H9 (cell line): Measurements from ENCODE around the gene RMND5B. TPM values are rescaled to one million over a fixed set of nuclear protein-coding genes. Genes with fewer than 3 reads are reported as not detected.

Experiments used
- DNase-seq: peaks from one replicate; pipeline ENCODE4 v3.0.0-alpha.2; 2017
- H2AFZ ChIP-seq: one replicate; pipeline ENCODE4 v1.6.1; 2013; ENCODE audit warnings: mild to moderate bottlenecking, low read length, control low read depth, moderate library complexity
- H2AK5ac ChIP-seq: 2 replicates; pipeline ENCODE4 v1.6.1; 2013; ENCODE audit warnings: low read length, control low read depth, mixed read lengths; ENCODE audit not compliant: insufficient read length
- H2BK120ac ChIP-seq: one replicate; pipeline ENCODE4 v1.6.1; 2013; ENCODE audit warnings: low read depth, mild to moderate bottlenecking, low read length, control low read depth, inconsistent platforms; ENCODE audit not compliant: poor library complexity, severe bottlenecking
- H2BK12ac ChIP-seq: 2 replicates; pipeline ENCODE4 v1.6.1; 2013; ENCODE audit warnings: low read length, control low read depth, mixed read lengths, low read depth; ENCODE audit not compliant: insufficient read length
- H2BK15ac ChIP-seq: 2 replicates; pipeline ENCODE4 v1.6.1; 2013; ENCODE audit warnings: low read depth, low read length, control low read depth
- H2BK20ac ChIP-seq: one replicate; pipeline ENCODE4 v1.6.1; 2013; ENCODE audit warnings: low read depth, mild to moderate bottlenecking, low read length, control low read depth, inconsistent platforms; ENCODE audit not compliant: poor library complexity, severe bottlenecking
- H2BK5ac ChIP-seq: 2 replicates; pipeline ENCODE4 v1.6.1; 2013; ENCODE audit warnings: low read length, control low read depth, mixed read lengths; ENCODE audit not compliant: insufficient read length
- H3K14ac ChIP-seq: 2 replicates; pipeline ENCODE4 v1.6.1; 2013; ENCODE audit warnings: low read length, control low read depth; ENCODE audit not compliant: insufficient read depth
- H3K18ac ChIP-seq: 2 replicates; pipeline ENCODE4 v1.6.1; 2013; ENCODE audit warnings: low read depth, mild to moderate bottlenecking, mixed read lengths, low read length, control low read depth; ENCODE audit not compliant: insufficient read length
- H3K23ac ChIP-seq: 2 replicates; pipeline ENCODE4 v1.6.1; 2013; ENCODE audit warnings: low read length, control low read depth, mixed read lengths, low read depth; ENCODE audit not compliant: insufficient read length
- H3K23me2 ChIP-seq: 2 replicates; pipeline ENCODE4 v1.6.1; 2013; ENCODE audit warnings: low read depth, mild to moderate bottlenecking, mixed read lengths, low read length, control low read depth; ENCODE audit not compliant: insufficient read length, poor library complexity, severe bottlenecking
- H3K27ac ChIP-seq: 2 replicates; pipeline ENCODE4 v1.5.1; 2013; ENCODE audit warnings: low read length, control low read depth, mixed read lengths, low read depth; ENCODE audit not compliant: insufficient read length
- H3K27me3 ChIP-seq: 2 replicates; pipeline ENCODE4 v1.6.1; 2013; ENCODE audit warnings: low read length, control low read depth, inconsistent platforms; ENCODE audit not compliant: insufficient read depth
- H3K4ac ChIP-seq: 2 replicates; pipeline ENCODE4 v1.6.1; 2013; ENCODE audit warnings: low read depth, mild to moderate bottlenecking, control low read depth, inconsistent platforms, low read length, moderate library complexity
- H3K4me1 ChIP-seq: 2 replicates; pipeline ENCODE4 v1.6.1; 2013; ENCODE audit warnings: low read length, control low read depth, inconsistent platforms; ENCODE audit not compliant: insufficient read depth
- H3K4me2 ChIP-seq: 2 replicates; pipeline ENCODE4 v1.6.1; 2013; ENCODE audit warnings: low read length, control low read depth, mixed read lengths; ENCODE audit not compliant: insufficient read length, insufficient read depth
- H3K56ac ChIP-seq: 2 replicates; pipeline ENCODE4 v1.6.1; 2013; ENCODE audit warnings: low read depth, mild to moderate bottlenecking, mixed read lengths, low read length, control low read depth; ENCODE audit not compliant: insufficient read length
- H3K79me1 ChIP-seq: 2 replicates; pipeline ENCODE4 v1.6.1; 2013; ENCODE audit warnings: low read depth, mild to moderate bottlenecking, moderate library complexity, low read length, control low read depth, inconsistent platforms; ENCODE audit not compliant: insufficient read depth, poor library complexity, severe bottlenecking
- H3K79me2 ChIP-seq: 2 replicates; pipeline ENCODE4 v1.6.1; 2013; ENCODE audit warnings: low read length, control low read depth, inconsistent platforms; ENCODE audit not compliant: insufficient read depth
- H3K9ac ChIP-seq: 2 replicates; pipeline ENCODE4 v1.6.1; 2013; ENCODE audit warnings: low read length, control low read depth, mixed read lengths; ENCODE audit not compliant: insufficient read length; ENCODE audit errors: extremely low read depth
- H3K9me3 ChIP-seq: one replicate; pipeline ENCODE4 v1.6.1; 2013; ENCODE audit warnings: low read depth, low read length, inconsistent platforms; ENCODE audit not compliant: control insufficient read depth
- H3T11ph ChIP-seq: one replicate; pipeline ENCODE4 v1.6.1; 2013; ENCODE audit warnings: mild to moderate bottlenecking, low read length, control low read depth, inconsistent platforms
- H4K20me1 ChIP-seq: one replicate; pipeline ENCODE4 v1.6.1; 2013; ENCODE audit not compliant: control insufficient read depth, insufficient read length, insufficient read depth
- H4K5ac ChIP-seq: 2 replicates; pipeline ENCODE4 v1.6.1; 2013; ENCODE audit warnings: low read depth, mild to moderate bottlenecking, mixed read lengths, low read length, control low read depth; ENCODE audit not compliant: insufficient read length
- H4K8ac ChIP-seq: replicated peaks from 2 replicates; pipeline ENCODE4 v1.6.1; 2013; ENCODE audit warnings: low read length, control low read depth, mixed read lengths, low read depth; ENCODE audit not compliant: insufficient read length
- H4K91ac ChIP-seq: 2 replicates; pipeline ENCODE4 v1.6.1; 2013; ENCODE audit warnings: low read depth, mild to moderate bottlenecking, moderate library complexity, mixed read lengths, low read length, control low read depth; ENCODE audit not compliant: insufficient read length
- H3K27ac Mint-ChIP-seq, 3 experiments: 2 replicates in 2 of 3; 3 replicates in 1 of 3; pipeline ENCODE4 v1.8.0; 2020 to 2021; ENCODE audit warnings: mixed read lengths in 3 of 3, mild to moderate bottlenecking in 1 of 3, moderate library complexity in 1 of 3
- H3K27me3 Mint-ChIP-seq: 2 replicates; pipeline ENCODE4 v1.8.0; 2021; ENCODE audit warnings: low read depth, mild to moderate bottlenecking, moderate library complexity, mixed read lengths
- H3K36me3 Mint-ChIP-seq, 3 experiments: 2 replicates in 2 of 3; 3 replicates in 1 of 3; pipeline ENCODE4 v1.8.0; 2020 to 2021; ENCODE audit warnings: low read depth in 3 of 3, mixed read lengths in 3 of 3; ENCODE audit not compliant: insufficient read depth in 1 of 3
- H3K4me1 Mint-ChIP-seq, 2 experiments: 2 replicates each; pipeline ENCODE4 v1.8.0; 2020; ENCODE audit warnings: mixed read lengths in 2 of 2
- H3K4me3 Mint-ChIP-seq, 2 experiments: 2 replicates in 1 of 2; 3 replicates in 1 of 2; pipeline ENCODE4 v1.8.0; 2020 to 2021; ENCODE audit warnings: mild to moderate bottlenecking in 2 of 2, mixed read lengths in 2 of 2, moderate library complexity in 1 of 2
- H3K9me3 Mint-ChIP-seq, 2 experiments: 2 replicates in 1 of 2; 3 replicates in 1 of 2; pipeline ENCODE4 v1.8.0; 2020; ENCODE audit warnings: mild to moderate bottlenecking in 2 of 2, mixed read lengths in 2 of 2, moderate library complexity in 1 of 2
- CTCF ChIP-seq: fragments of 200-600 bp; sonication (generic); conservative IDR thresholded peaks from 3 replicates; pipeline ENCODE4 v1.8.0; 2021; ENCODE audit warnings: antibody characterized with exemption, mild to moderate bottlenecking
- WGBS: extraction: QIAGEN DNeasy Blood & Tissue Kit; methylation state at CpG from one replicate; pipeline ENCODE4 v1.1.7; 2013; ENCODE audit warnings: missing lambda C conversion rate, low lambda C conversion rate, mixed read lengths; ENCODE audit not compliant: insufficient read length; ENCODE audit errors: extremely low coverage; 5-methylcytosine and 5-hydroxymethylcytosine counted together
- total RNA-seq: library from RNA; stranded (reverse); gene quantifications from 2 replicates; pipeline ENCODE4 v1.2.1, GENCODE V29; 2021

The RMND5B gene
- total RNA-seq, 1 experiment from 2014 or later = 86.4 TPM

DNA sequence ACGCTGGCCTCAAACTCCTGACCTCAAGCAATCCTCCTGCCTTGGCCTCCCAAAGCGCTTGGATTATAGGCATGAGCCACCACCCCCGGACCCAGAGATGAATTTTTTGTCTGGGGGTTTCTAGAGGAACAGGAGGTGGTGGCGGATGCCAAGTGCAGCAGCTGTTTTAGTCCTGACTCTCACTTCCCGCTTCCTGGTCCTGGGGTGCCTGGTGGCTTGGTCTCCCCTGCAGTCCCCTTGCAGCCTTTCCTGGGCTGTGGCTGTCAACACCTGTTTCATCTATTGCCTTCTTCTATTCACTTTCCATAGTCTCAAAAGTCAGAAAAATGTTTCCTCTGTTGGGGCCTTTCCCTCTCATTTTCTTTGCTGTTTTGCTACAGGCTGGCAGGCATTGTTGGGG, 29.4 kb downstream of the RMND5B start:
- Histone ChIP-seq H3K14ac (no peak overlapping the region), H4K91ac (no peak overlapping the region), H3K9ac (no peak overlapping the region), H3K27me3 (no peaks in the 10 kb centered on the region; the same call in 1 of the 2 replicates), H3T11ph (no peak overlapping the region), H3K79me2 (no peaks in the 10 kb centered on the region), H2BK12ac (no peak overlapping the region), H3K9me3 (no peaks in the 10 kb centered on the region), H4K5ac (no peak overlapping the region), H2AK5ac (no peak overlapping the region), H3K56ac (no peak overlapping the region), H2BK20ac (no peak overlapping the region), H3K23me2 (peaks cover 3% of the 10 kb centered on the region), H3K23ac (no peak overlapping the region), H2BK120ac (no peak overlapping the region), H3K18ac (no peak overlapping the region), H3K4me1 (no peaks in the 10 kb centered on the region), H4K8ac (no peak overlapping the region), H2BK5ac (no peak overlapping the region), H2BK15ac (no peak overlapping the region), H3K79me1 (no peaks in the 10 kb centered on the region), H3K4ac (no peak overlapping the region), H4K20me1 (no peaks in the 10 kb centered on the region), H2AFZ (no peak overlapping the region), H3K4me2 (no peak overlapping the region), H3K27ac (no peak overlapping the region)
- no peak for TF ChIP-seq CTCF
- no peak for DNase-seq
- peaks cover 32% of the 10 kb centered on the region for H3K27me3 Mint-ChIP-seq
- H3K4me3 Mint-ChIP-seq = no peak overlapping the region
- no peaks in the 10 kb centered on the region for H3K9me3 Mint-ChIP-seq
- H3K36me3 Mint-ChIP-seq = no peaks in the 10 kb centered on the region
- peaks cover 11% of the 10 kb centered on the region in 2 experiments for H3K4me1 Mint-ChIP-seq
- no CpG with 5 or more reads among the region's 5 CpGs for WGBS
- no peak overlapping the region for H3K27ac Mint-ChIP-seq
